Heart left ventricle (tissue), 16 donors: ENCODE results near the gene PCYOX1L. TPM values are rescaled to one million over a fixed set of nuclear protein-coding genes. Genes with fewer than 3 reads are reported as not detected.

Source experiments
- ATAC-seq, 4 donors: fragments of 200-7000 bp; cut with Tn5 transposase; one replicate each; pipeline ENCODE4 v1.9.1; 2020 to 2022; ENCODE audit warnings: moderate library complexity in 4 of 4, mild to moderate bottlenecking in 3 of 4, moderate number of reproducible peaks in 1 of 4
- DNase-seq, 5 donors: peaks; one replicate each; pipeline ENCODE4 v3.0.0-alpha.2; 2020
- H3K27ac ChIP-seq, 12 donors: fragments of 200-600 bp; sonication (generic) in 4 of 12; one replicate each; pipeline versions ENCODE4 v1.5.0 to v1.8.0; 2016 to 2022; ENCODE audit warnings: mild to moderate bottlenecking in 2 of 12
- H3K27me3 ChIP-seq, 9 donors: fragments of 200-600 bp; sonication (generic) in 2 of 9; one replicate each; pipeline versions ENCODE4 v1.5.1 to v1.8.0; 2016 to 2022; ENCODE audit warnings: mild to moderate bottlenecking in 3 of 9
- H3K36me3 ChIP-seq, 9 donors: fragments of 200-600 bp; sonication (generic) in 2 of 9; one replicate each; pipeline versions ENCODE4 v1.5.0 to v1.8.0; 2018 to 2022; ENCODE audit warnings: mild to moderate bottlenecking in 2 of 9
- H3K4me1 ChIP-seq, 12 donors: fragments of 200-600 bp; sonication (generic) in 4 of 12; one replicate each; pipeline versions ENCODE4 v1.5.0 to v1.8.0; 2016 to 2022; ENCODE audit warnings: mild to moderate bottlenecking in 3 of 12
- H3K4me3 ChIP-seq, 12 donors: fragments of 200-600 bp; sonication (generic) in 4 of 12; one replicate each; pipeline versions ENCODE4 v1.5.0 to v1.8.0; 2017 to 2022; ENCODE audit warnings: mild to moderate bottlenecking in 9 of 12, moderate library complexity in 4 of 12
- H3K9me3 ChIP-seq, 12 donors: fragments of 200-600 bp; sonication (generic) in 4 of 12; one replicate each; pipeline versions ENCODE4 v1.5.0 to v1.8.0; 2016 to 2022; ENCODE audit warnings: mild to moderate bottlenecking in 1 of 12
- POLR2A ChIP-seq, 2 donors: fragments of 450-650 bp; IDR thresholded peaks; one replicate each; pipeline ENCODE4 v1.6.1; 2017; ENCODE audit warnings: antibody characterized with exemption in 2 of 2, mild to moderate bottlenecking in 2 of 2, moderate library complexity in 2 of 2
- WGBS, 4 donors: extraction: QIAGEN DNeasy Blood & Tissue Kit in 2 of 4; methylation state at CpG; one replicate each; pipeline versions ENCODE4 v1.1.5 to v1.1.7; 2013 to 2018; 5-methylcytosine and 5-hydroxymethylcytosine counted together
- intact Hi-C, 10 donors: fragments of 100-400 bp; cut with DNase I; formaldehyde crosslinking; loops; one replicate each; pipeline versions ENCODE4 v1.11.1 to v1.14.2; 2022
- long read RNA-seq, 3 donors: library from polyadenylated mRNA; unstranded; transcript quantifications; one replicate each; pipeline ENCODE4 v2.0.0, GENCODE V29; 2020 to 2021
- polyA plus RNA-seq, 2 donors: library from polyadenylated mRNA; stranded (reverse); fragments of 200-250 nt; gene quantifications; one replicate each; pipeline ENCODE4 v1.2.3, GENCODE V29; 2013
- total RNA-seq, 9 donors: library from RNA; depleted of rRNA in 2 of 9; stranded (reverse); fragments of >200 nt in 2 of 9; fragmentation: NEBNext Ultra II Directional in 3 of 9; extraction: Animal tissue kit (Norgen Biotek cat#: 25700) in 3 of 9; gene quantifications; one replicate each; pipeline versions ENCODE4 v1.1.0 to v1.2.4, GENCODE V29; 2016 to 2023
- TF ChIP-seq, protein P1 (sequence below), 12 donors: fragments of 200-600 bp; sonication (generic) in 4 of 12; IDR thresholded peaks; one replicate each; pipeline versions ENCODE4 v1.5.0 to v1.8.0; 2018 to 2022; ENCODE audit warnings: antibody characterized with exemption in 12 of 12, mild to moderate bottlenecking in 5 of 12
- donor health status: ischemic (EF 13 %, LVEDD 7.1; RV severe dilation, severe dysfunction).
- donor health status: healthy with polysubstance abuse.
- donor health status: DM: no; HTN: yes; CAD: no.
- donor health status: DM: no; HTN: no; CAD: no.
- donor health status: ischemic (EF 25% LVEDD 6.9; RV normal size, moderate dysfunction).
- donor health status: ischemic (EF 25% LVEDD 5.7; RV mildly dilated, moderate dysfunction).
- donor health status: healthy.
- donor health status: DM: yes; HTN: yes; CAD: no.
- donor health status: ischemic (EF 35%, LVEDD 5.7; RV mildly dilated, moderate dysfunction).
- donor health status: nonischemic (EF 11% LVEDD 7.7; RV severe dilation, severe dysfunction).
- donor health status: DM: yes; HTN: yes; CAD: no.
- donor health status: PGD.
- donor health status: ischemic (EF 29% LVEDD 5.4; RV normal size, mild dysfunction).
- donor health status: nonischemic (EF 23%, LVEDD 6.1; RV moderate dilation, normal function).

Gene PCYOX1L, protein sequence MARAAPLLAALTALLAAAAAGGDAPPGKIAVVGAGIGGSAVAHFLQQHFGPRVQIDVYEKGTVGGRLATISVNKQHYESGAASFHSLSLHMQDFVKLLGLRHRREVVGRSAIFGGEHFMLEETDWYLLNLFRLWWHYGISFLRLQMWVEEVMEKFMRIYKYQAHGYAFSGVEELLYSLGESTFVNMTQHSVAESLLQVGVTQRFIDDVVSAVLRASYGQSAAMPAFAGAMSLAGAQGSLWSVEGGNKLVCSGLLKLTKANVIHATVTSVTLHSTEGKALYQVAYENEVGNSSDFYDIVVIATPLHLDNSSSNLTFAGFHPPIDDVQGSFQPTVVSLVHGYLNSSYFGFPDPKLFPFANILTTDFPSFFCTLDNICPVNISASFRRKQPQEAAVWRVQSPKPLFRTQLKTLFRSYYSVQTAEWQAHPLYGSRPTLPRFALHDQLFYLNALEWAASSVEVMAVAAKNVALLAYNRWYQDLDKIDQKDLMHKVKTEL
- total RNA-seq (1 to 10 TPM; 2.3 to 6.8 (median 3.7) TPM), polyA plus RNA-seq (1 to 10 TPM; 2.3 to 6.5 TPM)
- long read RNA-seq, donor 1, partial matches to known transcripts, result 1 of 4 reads
- long read RNA-seq, donor 1, other reads (novel, unspliced or antisense), result 0 of 4 reads
- long read RNA-seq, donor 2, transcript PCYOX1L-201 (6 exons, 2,546 nt), result major isoform, 16 of 19 reads
- long read RNA-seq, donor 2, partial matches to known transcripts, result 1 of 19 reads
- long read RNA-seq, donor 2, other reads (novel, unspliced or antisense), result 2 of 19 reads
- long read RNA-seq, donor 3, transcript PCYOX1L-201 (6 exons, 2,546 nt), result major isoform, 5 of 5 reads
- long read RNA-seq, donor 3, partial matches to known transcripts, result 0 of 5 reads
- long read RNA-seq, donor 3, other reads (novel, unspliced or antisense), result 0 of 5 reads

- H3K27ac ChIP-seq, result peak within 1 kb of the TSS in 11 of 12 donors; percentile 31 to 84 (median 65)
These were observed at the start of gene PCYOX1L for GRCh38 chr5:149357370-149358293. PCYOX1L (plus strand) TSS chr5:149358046; CDS start chr5:149358069, 23 bp downstream.

GRCh38 chr5:149309354-149309753, 48.5 kb upstream of the PCYOX1L start:
- no peaks in the 10 kb centered on the region for H3K27me3 ChIP-seq
- DNase-seq (no peak), ATAC-seq (no peak)
- H3K4me3 ChIP-seq, result no peak overlapping the region
- no peak for TF ChIP-seq POLR2A (IDR thresholded peaks at IDR 0.05)
- TF ChIP-seq, protein P1, sequence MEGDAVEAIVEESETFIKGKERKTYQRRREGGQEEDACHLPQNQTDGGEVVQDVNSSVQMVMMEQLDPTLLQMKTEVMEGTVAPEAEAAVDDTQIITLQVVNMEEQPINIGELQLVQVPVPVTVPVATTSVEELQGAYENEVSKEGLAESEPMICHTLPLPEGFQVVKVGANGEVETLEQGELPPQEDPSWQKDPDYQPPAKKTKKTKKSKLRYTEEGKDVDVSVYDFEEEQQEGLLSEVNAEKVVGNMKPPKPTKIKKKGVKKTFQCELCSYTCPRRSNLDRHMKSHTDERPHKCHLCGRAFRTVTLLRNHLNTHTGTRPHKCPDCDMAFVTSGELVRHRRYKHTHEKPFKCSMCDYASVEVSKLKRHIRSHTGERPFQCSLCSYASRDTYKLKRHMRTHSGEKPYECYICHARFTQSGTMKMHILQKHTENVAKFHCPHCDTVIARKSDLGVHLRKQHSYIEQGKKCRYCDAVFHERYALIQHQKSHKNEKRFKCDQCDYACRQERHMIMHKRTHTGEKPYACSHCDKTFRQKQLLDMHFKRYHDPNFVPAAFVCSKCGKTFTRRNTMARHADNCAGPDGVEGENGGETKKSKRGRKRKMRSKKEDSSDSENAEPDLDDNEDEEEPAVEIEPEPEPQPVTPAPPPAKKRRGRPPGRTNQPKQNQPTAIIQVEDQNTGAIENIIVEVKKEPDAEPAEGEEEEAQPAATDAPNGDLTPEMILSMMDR (IDR thresholded peaks at IDR 0.05), result no peak
- H3K27ac ChIP-seq, result peak overlapping the region in 6 of 12 donors; percentile 6 to 55 (median 48)
- peaks cover 0 to 45% (median 10%) of the 10 kb centered on the region in 12 donors for H3K4me1 ChIP-seq
- intact Hi-C loops, result loop anchor here in 1 of 10 donors (5.0 kb wide), 1 partner anchor 37 kb away; the partner anchor contains the start of gene AFAP1L1
- H3K36me3 ChIP-seq, result peaks cover 0 to 97% (median 80%) of the 10 kb centered on the region in 9 donors
- WGBS, 4 donors, result 75 to 80% (median 77%) methylated on average over 6 of the region's 6 CpGs
- H3K9me3 ChIP-seq, result no peaks in the 10 kb centered on the region

More at GRCh38 chr5:149357370-149358293, at the start of gene PCYOX1L:
- intact Hi-C loops, result loop anchor here in 4 of 10 donors (5.0 to 10.0 kb wide), 3 partner anchors 35 to 233 kb away; partner anchors contain the start of gene AFAP1L1 (in 2 of the 4)
- Histone ChIP-seq H3K4me3 (peak within 1 kb of the TSS; percentile 54 to 97 (median 77)), H3K27me3 (no peaks in the 10 kb centered on the region), H3K36me3 (peaks cover 0 to 31% (median 27%) of the 10 kb centered on the region in 9 donors), H3K9me3 (no peaks in the 10 kb centered on the region), H3K4me1 (peaks cover 0 to 30% (median 11%) of the 10 kb centered on the region in 12 donors)
- 2% methylated on average over 51 to 61 of the region's 61 CpGs for WGBS, 4 donors
- ATAC-seq, result peak; percentile 98 to 100 (median 100)
- TF ChIP-seq POLR2A (IDR thresholded peaks at IDR 0.05), result peak in 1 of 2 donors; percentile 50
- TF ChIP-seq, protein P1 (IDR thresholded peaks at IDR 0.05), result peak in 1 of 12 donors; percentile 7
- DNase-seq, result peak; percentile 97 to 98 (median 97)

GRCh38 chr5:149310488-149310887, 47.4 kb upstream of the PCYOX1L start:
- DNase-seq (no peak), ATAC-seq (no peak)
- intact Hi-C loops, result loop anchor here in 1 of 10 donors (10.0 kb wide), 1 partner anchor 254 kb away; no protein-coding TSS in a partner anchor
- Histone ChIP-seq H3K4me3 (no peak overlapping the region), H3K4me1 (peaks cover 0 to 38% (median 7%) of the 10 kb centered on the region in 12 donors), H3K27ac (peak overlapping the region in 6 of 12 donors; percentile 32 to 55 (median 48)), H3K9me3 (no peaks in the 10 kb centered on the region), H3K36me3 (peaks cover 0 to 97% (median 72%) of the 10 kb centered on the region in 9 donors), H3K27me3 (no peaks in the 10 kb centered on the region)
- WGBS, 4 donors, result 73 to 84% (median 82%) methylated on average over 4 of the region's 4 CpGs
- TF ChIP-seq, protein P1 (IDR thresholded peaks at IDR 0.05), result no peak
- no peak for TF ChIP-seq POLR2A (IDR thresholded peaks at IDR 0.05)
